K562 (cell line): ENCODE data around the gene TMEM184A. TPM values are rescaled to one million over a fixed set of nuclear protein-coding genes. Genes with fewer than 3 reads are reported as not detected.

Source experiments
- ATAC-seq: fragments of 200-7000 bp; cut with Tn5 transposase; 3 replicates; pipeline ENCODE4 v1.9.1; 2020; ENCODE audit warnings: moderate library complexity
- BruUV-seq: library from RNA; stranded (reverse); fragments of 400-500 nt; replicated peaks from 2 replicates; lab custom pipeline; 2021; lab: Mats Ljungman, UMichigan
- CTCF ChIA-PET: fragments of 300-600 bp; formaldehyde crosslinking; extraction: SDS; loops from one replicate; lab custom pipeline; 2021; ENCODE audit warnings: low intra/inter-chr PET ratio; lab: Yijun Ruan, JAX
- POLR2A ChIA-PET: fragments of 300-600, 350-650 bp; sonication (Branson Sonifier 250); formaldehyde crosslinking; extraction: SDS; loops from one replicate; lab custom pipeline; 2021; ENCODE audit warnings: antibody characterized with exemption, inconsistent platforms; lab: Yijun Ruan, JAX
- DNase-seq, 4 experiments: peaks; one replicate each; pipeline versions ENCODE4 v3.0.0 to v3.0.0-alpha.2; 2011 to 2018; ENCODE audit warnings: low spot score in 3 of 4, mixed read lengths in 3 of 4; ENCODE audit errors: extremely low read depth in 1 of 4
- FAIRE-seq: peaks from 2 replicates; lab custom pipeline; 2011; peaks lifted over from hg19 to GRCh38; lab: Jason Lieb, UNC
- H2AFZ ChIP-seq: 2 replicates; pipeline ENCODE4 v1.6.0; 2011; ENCODE audit warnings: low read depth, low read length, control low read depth, inconsistent platforms
- H3K27ac ChIP-seq: fragments of 200-600 bp; 3 replicates; pipeline ENCODE4 v1.8.0; 2011; ENCODE audit warnings: low read depth, mild to moderate bottlenecking, control low read depth, inconsistent platforms, low read length, moderate library complexity, mixed read lengths; ENCODE audit errors: extremely low read depth
- H3K27me3 ChIP-seq, 2 experiments: fragments of 300-600 bp in 1 of 2; 2 replicates in 1 of 2; 3 replicates in 1 of 2; pipeline versions ENCODE4 v1.6.0 to v1.8.0; 2011; ENCODE audit warnings: inconsistent platforms in 2 of 2, low read length in 2 of 2, mild to moderate bottlenecking in 1 of 2, mixed read lengths in 1 of 2, moderate library complexity in 1 of 2; ENCODE audit not compliant: control insufficient read depth in 2 of 2, insufficient read depth in 2 of 2
- H3K36me3 ChIP-seq: fragments of 300-600 bp; 3 replicates; pipeline ENCODE4 v1.8.0; 2011; ENCODE audit warnings: mild to moderate bottlenecking, low read length, inconsistent platforms; ENCODE audit not compliant: control insufficient read depth, insufficient read depth
- H3K4me1 ChIP-seq, 2 experiments: fragments of 200-600 bp in 1 of 2; replicated peaks in 1 of 2; 2 replicates in 1 of 2; 3 replicates in 1 of 2; pipeline versions ENCODE4 v1.5.1 to v1.8.0; 2011; ENCODE audit warnings: inconsistent platforms in 2 of 2, low read length in 2 of 2, mild to moderate bottlenecking in 1 of 2, mixed read lengths in 1 of 2, moderate library complexity in 1 of 2; ENCODE audit not compliant: control insufficient read depth in 2 of 2, insufficient read depth in 2 of 2
- H3K4me2 ChIP-seq: 2 replicates; pipeline ENCODE4 v1.6.1; 2011; ENCODE audit warnings: low read length, control low read depth, inconsistent platforms, mixed read lengths; ENCODE audit not compliant: insufficient read depth
- H3K4me3 ChIP-seq: fragments of 200-600 bp; sonication (generic), shearing (Covaris generic); 2 replicates; pipeline ENCODE4 v1.5.1; 2016; ENCODE audit warnings: control low read depth, inconsistent platforms
- H3K79me2 ChIP-seq: fragments of 200-600 bp; 3 replicates; pipeline ENCODE4 v1.8.0; 2011; ENCODE audit warnings: low read length, inconsistent platforms; ENCODE audit not compliant: control insufficient read depth, insufficient read depth
- H3K9ac ChIP-seq, 2 experiments: 2 replicates each; pipeline versions ENCODE4 v1.6.0 to v1.6.1; 2011; ENCODE audit warnings: low read depth in 2 of 2, low read length in 2 of 2, control low read depth in 1 of 2, inconsistent platforms in 1 of 2, mild to moderate bottlenecking in 1 of 2, mixed read lengths in 1 of 2; ENCODE audit not compliant: insufficient read depth in 1 of 2
- H3K9me1 ChIP-seq: one replicate; pipeline ENCODE4 v1.6.0; 2011; ENCODE audit warnings: inconsistent platforms, mild to moderate bottlenecking, low read length, moderate library complexity; ENCODE audit not compliant: control insufficient read depth, insufficient read depth
- H3K9me3 ChIP-seq: replicated peaks from 2 replicates; pipeline ENCODE4 v1.5.1; 2011; ENCODE audit warnings: low read depth, low read length, inconsistent platforms; ENCODE audit not compliant: control insufficient read depth, insufficient read depth
- H4K20me1 ChIP-seq: replicated peaks from 2 replicates; pipeline ENCODE4 v1.6.1; 2011; ENCODE audit warnings: low read length, inconsistent platforms, mixed read lengths; ENCODE audit not compliant: control insufficient read depth, insufficient read depth
- BCOR ChIP-seq: fragments of 450-650 bp; IDR thresholded peaks from 2 replicates; pipeline ENCODE4 v1.6.1; 2016
- BRD9 ChIP-seq: fragments of 450-650 bp; IDR thresholded peaks from 2 replicates; pipeline ENCODE4 v1.6.1; 2018; ENCODE audit warnings: low read depth; ENCODE audit not compliant: partially characterized antibody
- CBX8 ChIP-seq: fragments of 200-600 bp; sonication (generic); IDR thresholded peaks from 2 replicates; pipeline ENCODE4 v1.6.1; 2012; ENCODE audit warnings: borderline replicate concordance, mixed run types, low read depth, mild to moderate bottlenecking, moderate library complexity, mixed read lengths, low read length, control low read depth, inconsistent platforms; ENCODE audit not compliant: poor library complexity, severe bottlenecking; ENCODE audit errors: extremely low read depth
- NFRKB ChIP-seq: fragments of 450-650 bp; IDR thresholded peaks from 2 replicates; pipeline ENCODE4 v1.6.1; 2016; ENCODE audit warnings: low read depth
- PTTG1 ChIP-seq: fragments of 450-650 bp; IDR thresholded peaks from 2 replicates; pipeline ENCODE4 v1.6.1; 2016; ENCODE audit warnings: low read depth, mild to moderate bottlenecking, missing genetic modification characterization, missing compliant biosample characterization
- WGBS: fragments of 100-300 bp; shearing (Covaris generic); methylation state at CpG from one replicate; pipeline ENCODE4 v1.1.6; 2016; ENCODE audit warnings: low coverage, mixed read lengths; ENCODE audit not compliant: insufficient coverage; ENCODE audit errors: missing lambda C conversion rate; 5-methylcytosine and 5-hydroxymethylcytosine counted together
- in situ Hi-C: fragments of 300-500 bp; cut with MboI; formaldehyde crosslinking; loops from 4 replicates; pipeline ENCODE4 v1.15.0; 2018; ENCODE audit warnings: inconsistent platforms, mixed read lengths
- intact Hi-C: fragments of 100-400 bp; cut with micrococcal nuclease; formaldehyde crosslinking; loops from 2 replicates; pipeline ENCODE4 v1.14.2; 2022
- polyA plus RNA-seq, 8 experiments: library from polyadenylated mRNA; depleted of rRNA in 4 of 8; stranded (reverse) in 5 of 8; unstranded in 3 of 8; fragments of >200 nt; fragmentation: Nextera tagmentation in 2 of 8; fragmentation: Illumina TruSeq in 1 of 8; extraction: Ambion mirVana in 2 of 8; extraction: Trizol in 1 of 8; gene quantifications; 2 replicates each; pipeline versions ENCODE4 v1.2.1 to v1.2.3, GENCODE V29; 2011 to 2014; ENCODE audit warnings: inconsistent platforms in 1 of 8, missing spikeins in 1 of 8
- total RNA-seq, 7 experiments: library from RNA; depleted of rRNA in 6 of 7; stranded (reverse); fragments of >200 nt in 6 of 7; fragmentation: Illumina TruSeq in 2 of 7; extraction: Trizol in 2 of 7; gene quantifications; 2 replicates each; pipeline versions ENCODE4 v1.2.1 to v1.2.3, GENCODE V29; 2011 to 2021; ENCODE audit warnings: low replicate concordance in 1 of 7
- TF ChIP-seq, protein P1 (sequence below): fragments of 450-650 bp; IDR thresholded peaks from 2 replicates; pipeline ENCODE4 v1.6.1; 2017; ENCODE audit warnings: antibody characterized with exemption, mild to moderate bottlenecking
- TF ChIP-seq, protein P2 (sequence below): sonication (generic); formaldehyde crosslinking; IDR thresholded peaks from 2 replicates; pipeline ENCODE4 v1.5.0; 2020; ENCODE audit warnings: missing genetic modification reagents
- TF ChIP-seq, protein P3 (sequence below): fragments of 250-450 bp; sonication (Bioruptor Pico); IDR thresholded peaks from 2 replicates; pipeline ENCODE4 v1.8.0; 2021; ENCODE audit warnings: moderate library complexity, mild to moderate bottlenecking, inconsistent platforms

TMEM184A gene
- total and polyA plus RNA-seq, 9 of the 15 experiments (the other 6 are each of a cell fraction or from before 2014, with no cell fraction given): 0.10 to 0.18 (median 0.11) TPM; not detected in 6

DNA sequence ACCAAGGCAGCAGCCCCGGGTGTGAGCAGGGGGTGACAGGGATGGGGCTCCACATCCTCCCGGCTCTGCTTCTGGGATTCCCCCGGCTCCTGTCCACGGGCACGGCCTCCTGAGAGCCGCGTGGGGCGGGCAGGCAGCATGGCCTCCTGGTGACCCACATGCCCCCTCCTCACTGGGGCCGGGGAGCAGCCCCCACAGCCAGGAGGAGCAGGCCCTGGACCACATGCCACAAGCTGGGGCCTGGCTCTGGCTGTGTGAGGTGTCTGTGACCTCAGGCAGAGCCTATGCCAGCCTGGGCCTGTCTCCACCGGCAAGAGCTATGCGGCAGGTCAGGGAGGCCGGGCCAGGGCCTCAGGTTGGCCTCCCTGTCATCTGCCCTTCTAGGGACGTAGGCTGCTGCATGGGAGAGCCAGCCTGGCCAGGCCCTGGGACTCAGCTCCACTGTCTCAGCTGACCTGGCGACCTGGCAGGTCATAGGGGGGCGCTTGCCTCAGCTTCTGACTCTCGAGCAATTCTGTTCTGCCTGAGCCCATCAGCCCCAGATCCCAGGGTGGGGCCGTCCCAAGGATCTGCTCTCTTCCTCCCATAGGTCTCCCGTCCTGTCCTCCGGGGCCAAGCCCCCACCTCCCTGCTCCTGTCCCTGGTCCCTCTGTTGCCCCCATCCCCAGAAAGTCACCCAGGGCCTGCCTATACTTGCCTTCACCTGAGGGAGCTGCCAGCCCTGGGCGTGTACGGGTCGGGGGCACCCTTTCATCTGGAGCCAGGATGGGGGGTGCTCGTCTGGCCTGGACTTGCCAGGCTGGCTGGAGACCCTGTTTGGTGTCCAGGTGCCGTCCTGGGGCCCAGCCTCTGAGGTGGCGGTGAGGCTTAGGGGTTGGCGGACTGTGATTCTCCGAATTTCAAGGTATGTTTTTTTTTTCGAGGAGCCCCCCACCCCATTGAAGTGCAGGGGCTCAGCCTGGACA, 3.9 kb upstream of the TMEM184A start:
- BruUV-seq: no TSS peak
- H3K4me3 ChIP-seq: no peak overlapping the region
- no peaks in the 10 kb centered on the region for H3K9me1 ChIP-seq
- no peaks in the 10 kb centered on the region for H3K9me3 ChIP-seq
- no peaks in the 10 kb centered on the region for H4K20me1 ChIP-seq
- in situ Hi-C loops: no loop called here
- intact Hi-C loops: loop anchor here (5.0 kb wide), 1 partner anchor 53 kb away; no protein-coding TSS in a partner anchor
- DNase-seq (no peak), ATAC-seq (no peak), FAIRE-seq (no peak)
- no peaks in the 10 kb centered on the region for H3K36me3 ChIP-seq
- CTCF ChIA-PET: no interaction called here
- H3K79me2 ChIP-seq: no peaks in the 10 kb centered on the region
- H3K27me3 ChIP-seq: no peaks in the 10 kb centered on the region
- whole genome bisulfite sequencing: 49% methylated on average over 25 of the region's 28 CpGs
- H3K4me1 ChIP-seq: peaks cover 0 to 71% of the 10 kb centered on the region in 2 experiments; a peak in 4 of 5 replicates
- POLR2A ChIA-PET: interaction anchor here (0.6 kb wide), 1 partner anchor 30 kb away, joined by 3 read pairs; no protein-coding TSS in a partner anchor
- no peak overlapping the region for H3K27ac ChIP-seq
- H3K9ac ChIP-seq: peak overlapping the region in 1 of 2 experiments; percentile 52; a peak in 2 of 4 replicates
- no peak overlapping the region for H2AFZ ChIP-seq
- no peak overlapping the region for H3K4me2 ChIP-seq
- TF ChIP-seq PTTG1 (tag) (no peak), CBX8 (no peak), NFRKB (no peak), BRD9 (no peak), BCOR (no peak)
- TF ChIP-seq, protein P1, sequence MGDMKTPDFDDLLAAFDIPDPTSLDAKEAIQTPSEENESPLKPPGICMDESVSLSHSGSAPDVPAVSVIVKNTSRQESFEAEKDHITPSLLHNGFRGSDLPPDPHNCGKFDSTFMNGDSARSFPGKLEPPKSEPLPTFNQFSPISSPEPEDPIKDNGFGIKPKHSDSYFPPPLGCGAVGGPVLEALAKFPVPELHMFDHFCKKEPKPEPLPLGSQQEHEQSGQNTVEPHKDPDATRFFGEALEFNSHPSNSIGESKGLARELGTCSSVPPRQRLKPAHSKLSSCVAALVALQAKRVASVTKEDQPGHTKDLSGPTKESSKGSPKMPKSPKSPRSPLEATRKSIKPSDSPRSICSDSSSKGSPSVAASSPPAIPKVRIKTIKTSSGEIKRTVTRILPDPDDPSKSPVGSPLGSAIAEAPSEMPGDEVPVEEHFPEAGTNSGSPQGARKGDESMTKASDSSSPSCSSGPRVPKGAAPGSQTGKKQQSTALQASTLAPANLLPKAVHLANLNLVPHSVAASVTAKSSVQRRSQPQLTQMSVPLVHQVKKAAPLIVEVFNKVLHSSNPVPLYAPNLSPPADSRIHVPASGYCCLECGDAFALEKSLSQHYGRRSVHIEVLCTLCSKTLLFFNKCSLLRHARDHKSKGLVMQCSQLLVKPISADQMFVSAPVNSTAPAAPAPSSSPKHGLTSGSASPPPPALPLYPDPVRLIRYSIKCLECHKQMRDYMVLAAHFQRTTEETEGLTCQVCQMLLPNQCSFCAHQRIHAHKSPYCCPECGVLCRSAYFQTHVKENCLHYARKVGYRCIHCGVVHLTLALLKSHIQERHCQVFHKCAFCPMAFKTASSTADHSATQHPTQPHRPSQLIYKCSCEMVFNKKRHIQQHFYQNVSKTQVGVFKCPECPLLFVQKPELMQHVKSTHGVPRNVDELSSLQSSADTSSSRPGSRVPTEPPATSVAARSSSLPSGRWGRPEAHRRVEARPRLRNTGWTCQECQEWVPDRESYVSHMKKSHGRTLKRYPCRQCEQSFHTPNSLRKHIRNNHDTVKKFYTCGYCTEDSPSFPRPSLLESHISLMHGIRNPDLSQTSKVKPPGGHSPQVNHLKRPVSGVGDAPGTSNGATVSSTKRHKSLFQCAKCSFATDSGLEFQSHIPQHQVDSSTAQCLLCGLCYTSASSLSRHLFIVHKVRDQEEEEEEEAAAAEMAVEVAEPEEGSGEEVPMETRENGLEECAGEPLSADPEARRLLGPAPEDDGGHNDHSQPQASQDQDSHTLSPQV: no peak
- TF ChIP-seq, protein P2, sequence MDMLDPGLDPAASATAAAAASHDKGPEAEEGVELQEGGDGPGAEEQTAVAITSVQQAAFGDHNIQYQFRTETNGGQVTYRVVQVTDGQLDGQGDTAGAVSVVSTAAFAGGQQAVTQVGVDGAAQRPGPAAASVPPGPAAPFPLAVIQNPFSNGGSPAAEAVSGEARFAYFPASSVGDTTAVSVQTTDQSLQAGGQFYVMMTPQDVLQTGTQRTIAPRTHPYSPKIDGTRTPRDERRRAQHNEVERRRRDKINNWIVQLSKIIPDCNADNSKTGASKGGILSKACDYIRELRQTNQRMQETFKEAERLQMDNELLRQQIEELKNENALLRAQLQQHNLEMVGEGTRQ (CRISPR knock-in tag): no peak
- TF ChIP-seq, protein P3, sequence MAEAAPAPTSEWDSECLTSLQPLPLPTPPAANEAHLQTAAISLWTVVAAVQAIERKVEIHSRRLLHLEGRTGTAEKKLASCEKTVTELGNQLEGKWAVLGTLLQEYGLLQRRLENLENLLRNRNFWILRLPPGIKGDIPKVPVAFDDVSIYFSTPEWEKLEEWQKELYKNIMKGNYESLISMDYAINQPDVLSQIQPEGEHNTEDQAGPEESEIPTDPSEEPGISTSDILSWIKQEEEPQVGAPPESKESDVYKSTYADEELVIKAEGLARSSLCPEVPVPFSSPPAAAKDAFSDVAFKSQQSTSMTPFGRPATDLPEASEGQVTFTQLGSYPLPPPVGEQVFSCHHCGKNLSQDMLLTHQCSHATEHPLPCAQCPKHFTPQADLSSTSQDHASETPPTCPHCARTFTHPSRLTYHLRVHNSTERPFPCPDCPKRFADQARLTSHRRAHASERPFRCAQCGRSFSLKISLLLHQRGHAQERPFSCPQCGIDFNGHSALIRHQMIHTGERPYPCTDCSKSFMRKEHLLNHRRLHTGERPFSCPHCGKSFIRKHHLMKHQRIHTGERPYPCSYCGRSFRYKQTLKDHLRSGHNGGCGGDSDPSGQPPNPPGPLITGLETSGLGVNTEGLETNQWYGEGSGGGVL (CRISPR knock-in tag): no peak
